Sigmoid colon (tissue), 7 donors: Measurements from ENCODE around the gene PMM2. TPM values are rescaled to one million over a fixed set of nuclear protein-coding genes. Genes with fewer than 3 reads are reported as not detected.

Source experiments
- DNase-seq: peaks from one replicate; pipeline ENCODE4 v3.0.0-alpha.2; 2019
- H3K27ac ChIP-seq, 4 donors: fragments of 200-600 bp; sonication (generic); one replicate each; pipeline ENCODE4 v1.5.1; 2016 to 2019; ENCODE audit warnings: mild to moderate bottlenecking in 1 of 4
- H3K27me3 ChIP-seq, 3 donors: fragments of 200-600 bp; sonication (generic); one replicate each; pipeline ENCODE4 v1.5.1; 2019; ENCODE audit warnings: mild to moderate bottlenecking in 1 of 3
- H3K36me3 ChIP-seq, 4 donors: fragments of 200-600 bp; sonication (generic); one replicate each; pipeline ENCODE4 v1.5.1; 2016 to 2019
- H3K4me1 ChIP-seq, 4 donors: fragments of 200-600 bp; sonication (generic); one replicate each; pipeline ENCODE4 v1.5.1; 2017 to 2019
- H3K4me3 ChIP-seq, 4 donors: fragments of 200-600 bp; sonication (generic); one replicate each; pipeline ENCODE4 v1.5.1; 2017 to 2019; ENCODE audit warnings: mild to moderate bottlenecking in 2 of 4, moderate library complexity in 1 of 4
- H3K9me3 ChIP-seq, 4 donors: fragments of 200-600 bp in 3 of 4; sonication (generic) in 3 of 4; one replicate each; pipeline versions ENCODE4 v1.5.1 to v1.6.1; 2013 to 2019
- CTCF ChIP-seq, 4 experiments: fragments of 450-650 bp in 3 of 4; fragments of 200-600 bp in 1 of 4; IDR thresholded peaks; one replicate each; pipeline ENCODE4 v1.5.1; 2016 to 2019; ENCODE audit warnings: antibody characterized with exemption in 4 of 4, mild to moderate bottlenecking in 3 of 4, moderate library complexity in 2 of 4
- EP300 ChIP-seq, 4 donors: sonication (generic); formaldehyde crosslinking; IDR thresholded peaks; one replicate each; pipeline ENCODE4 v1.6.1; 2017; ENCODE audit warnings: antibody characterized with exemption in 4 of 4
- POLR2A ChIP-seq, 2 donors: fragments of 450-650 bp; IDR thresholded peaks; one replicate each; pipeline ENCODE4 v1.6.1; 2016; ENCODE audit warnings: antibody characterized with exemption in 2 of 2, mild to moderate bottlenecking in 2 of 2, moderate library complexity in 2 of 2
- POLR2AphosphoS5 ChIP-seq, 4 donors: sonication (generic); formaldehyde crosslinking; IDR thresholded peaks; one replicate each; pipeline ENCODE4 v1.6.1; 2017; ENCODE audit warnings: antibody characterized with exemption in 4 of 4
- WGBS, 2 donors: extraction: QIAGEN DNeasy Blood & Tissue Kit; methylation state at CpG; one replicate each; pipeline ENCODE4 v1.1.7; 2013; 5-methylcytosine and 5-hydroxymethylcytosine counted together
- intact Hi-C: fragments of 100-400 bp; cut with DNase I; formaldehyde crosslinking; loops from one replicate; pipeline ENCODE4 v1.15.1; 2023
- polyA plus RNA-seq, 3 donors: library from polyadenylated mRNA; stranded (reverse); fragments of 200-250 nt; gene quantifications; one replicate each; pipeline ENCODE4 v1.2.3, GENCODE V29; 2013
- total RNA-seq, 4 donors: library from RNA; depleted of rRNA; stranded (reverse); fragments of >200 nt; gene quantifications; one replicate each; pipeline ENCODE4 v1.1.0, GENCODE V29; 2016
- donor health status: healthy with polysubstance abuse.
- donor health status: Bipolar disorder and iron deficiency.
- donor health status: healthy.

The PMM2 gene
- total and polyA plus RNA-seq, 7 donors = 13.6 to 52.4 (median 22.1) TPM

DNA sequence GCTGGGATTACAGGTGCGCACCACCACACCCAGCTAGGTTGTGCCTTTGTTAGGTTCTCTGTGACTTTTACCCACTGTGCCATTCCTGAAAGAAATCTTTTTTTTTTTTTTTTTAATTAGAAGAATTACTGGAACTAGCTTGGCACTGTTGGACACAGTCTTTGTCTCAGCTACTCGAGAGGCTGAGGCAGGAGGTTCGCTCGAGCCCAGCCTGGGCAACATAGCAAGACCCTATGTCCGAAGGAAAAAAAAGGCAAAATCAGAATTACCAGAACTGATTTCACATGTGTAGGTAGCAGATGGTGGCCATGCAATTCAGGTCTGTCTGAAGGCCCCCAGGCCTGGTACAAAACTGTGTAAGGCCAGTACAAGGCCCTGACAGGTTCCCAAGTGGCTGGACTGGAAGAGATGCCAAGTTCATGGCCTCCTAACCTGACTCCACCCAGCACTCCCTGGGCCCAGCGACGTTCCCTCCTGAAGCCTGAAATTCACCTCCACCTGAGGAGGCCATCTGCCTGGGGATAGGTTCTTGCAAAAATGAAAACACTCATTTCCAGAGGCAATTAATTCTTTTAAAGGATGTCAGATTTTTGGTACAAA is 48.2 kb downstream of the PMM2 start:
- 90 to 92% methylated on average over 7 of the region's 7 CpGs for WGBS, 2 donors
- no peaks in the 10 kb centered on the region for H3K4me1 ChIP-seq
- no peak for DNase-seq
- intact Hi-C loops = no loop called here
- no peaks in the 10 kb centered on the region for H3K27me3 ChIP-seq
- peaks cover 0 to 30% (median 4%) of the 10 kb centered on the region in 4 donors for H3K36me3 ChIP-seq
- no peaks in the 10 kb centered on the region for H3K9me3 ChIP-seq
- H3K4me3 ChIP-seq = no peak overlapping the region
- TF ChIP-seq POLR2AphosphoS5 (IDR thresholded peaks at IDR 0.05) (no peak), EP300 (IDR thresholded peaks at IDR 0.05) (no peak), CTCF (IDR thresholded peaks at IDR 0.05) (no peak), POLR2A (IDR thresholded peaks at IDR 0.05) (no peak)
- no peak overlapping the region for H3K27ac ChIP-seq

DNA sequence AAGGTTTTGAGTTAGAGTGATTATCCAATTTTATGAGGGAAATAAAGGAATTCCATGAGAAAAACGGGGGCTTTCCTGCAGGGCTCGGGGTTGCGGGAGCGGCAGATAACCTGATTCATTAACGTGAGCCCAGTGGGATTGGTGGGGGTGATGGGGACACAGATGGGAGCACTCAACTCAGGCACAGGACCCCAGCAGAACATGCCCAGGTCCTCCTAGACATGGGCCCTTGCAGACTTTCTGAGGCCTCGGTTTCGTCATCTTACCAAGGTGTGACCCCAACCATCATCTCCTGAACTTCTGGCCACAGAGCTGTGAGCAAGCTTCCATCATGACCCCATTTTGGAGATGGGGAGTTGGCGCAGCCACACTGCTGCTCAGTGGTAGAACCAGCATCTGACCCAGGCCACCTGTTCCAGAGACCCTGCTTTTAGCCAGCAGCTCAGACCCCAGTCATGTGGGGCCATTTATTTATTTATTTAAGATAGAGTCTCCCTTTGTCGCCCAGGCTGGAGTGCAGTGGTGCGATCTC is 48.8 kb downstream of the PMM2 start:
- no peak for TF ChIP-seq EP300 (IDR thresholded peaks at IDR 0.05)
- TF ChIP-seq POLR2A (IDR thresholded peaks at IDR 0.05) = no peak
- TF ChIP-seq POLR2AphosphoS5 (IDR thresholded peaks at IDR 0.05) = no peak
- TF ChIP-seq CTCF (IDR thresholded peaks at IDR 0.05) = no peak
- no peaks in the 10 kb centered on the region for H3K4me1 ChIP-seq
- WGBS, 2 donors = 90 to 95% methylated on average over 10 of the region's 10 CpGs

DNA sequence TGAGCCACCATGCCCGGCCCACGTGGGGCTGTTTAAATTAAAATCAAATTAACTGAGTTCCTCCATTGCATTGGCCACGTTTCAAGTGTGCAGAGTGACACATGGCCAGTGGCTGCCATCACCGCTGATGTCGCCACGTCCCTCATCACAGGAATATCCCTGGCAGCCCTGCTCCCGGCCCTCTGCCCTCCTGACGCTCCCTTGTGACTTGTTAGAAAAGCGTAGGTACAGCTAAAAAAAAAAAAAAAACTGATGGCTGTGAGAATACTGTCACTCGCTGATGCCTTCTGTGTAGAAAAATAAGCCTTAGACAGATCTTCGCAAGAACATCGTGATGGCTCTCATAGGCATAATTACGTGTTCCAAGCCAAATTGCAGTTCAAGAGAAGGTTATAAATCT is 49.5 kb downstream of the PMM2 start:
- Histone ChIP-seq H3K27ac (no peak overlapping the region), H3K4me3 (no peak overlapping the region), H3K36me3 (peaks cover 0 to 38% (median 4%) of the 10 kb centered on the region in 4 donors), H3K9me3 (no peaks in the 10 kb centered on the region), H3K27me3 (no peaks in the 10 kb centered on the region), H3K4me1 (no peaks in the 10 kb centered on the region)
- intact Hi-C loops = no loop called here
- DNase-seq = no peak
- TF ChIP-seq EP300 (IDR thresholded peaks at IDR 0.05) (no peak), POLR2A (IDR thresholded peaks at IDR 0.05) (no peak), CTCF (IDR thresholded peaks at IDR 0.05) (no peak), POLR2AphosphoS5 (IDR thresholded peaks at IDR 0.05) (no peak)
- WGBS, 2 donors = 83 to 86% methylated on average over 13 of the region's 13 CpGs

More for the DNA sequence above, 48.8 kb downstream of the PMM2 start:
- Histone ChIP-seq H3K27ac (no peak overlapping the region), H3K9me3 (no peaks in the 10 kb centered on the region), H3K27me3 (no peaks in the 10 kb centered on the region), H3K36me3 (peaks cover 0 to 36% (median 4%) of the 10 kb centered on the region in 4 donors), H3K4me3 (no peak overlapping the region)
- no peak for DNase-seq
- intact Hi-C loops = no loop called here

DNA sequence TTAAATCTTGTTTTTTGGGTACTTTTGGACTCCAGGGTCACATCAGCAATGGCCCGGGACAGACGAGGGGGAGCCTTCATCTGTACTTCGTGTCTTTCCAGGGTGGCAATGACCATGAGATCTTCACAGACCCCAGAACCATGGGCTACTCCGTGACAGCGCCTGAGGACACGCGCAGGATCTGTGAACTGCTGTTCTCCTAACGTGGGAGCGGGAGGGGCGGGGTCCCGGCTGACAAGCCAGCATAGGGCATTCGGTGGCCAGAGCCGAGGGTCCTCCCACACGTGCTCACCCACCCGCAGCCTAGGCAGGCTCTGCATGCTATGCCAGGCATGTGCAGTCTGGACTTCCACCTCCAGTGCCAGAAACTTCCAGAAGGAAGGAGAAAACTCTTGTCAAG is 50.0 kb downstream of the PMM2 start:
- intact Hi-C loops = no loop called here
- H3K27ac ChIP-seq = no peak overlapping the region
- DNase-seq = no peak
- whole genome bisulfite sequencing, 2 donors = 91 to 94% methylated on average over 15 of the region's 15 CpGs
- no peak for TF ChIP-seq POLR2AphosphoS5 (IDR thresholded peaks at IDR 0.05)
- TF ChIP-seq EP300 (IDR thresholded peaks at IDR 0.05) = no peak
- TF ChIP-seq POLR2A (IDR thresholded peaks at IDR 0.05) = no peak
- no peak for TF ChIP-seq CTCF (IDR thresholded peaks at IDR 0.05)
- no peaks in the 10 kb centered on the region for H3K9me3 ChIP-seq
- no peak overlapping the region for H3K4me3 ChIP-seq
- H3K36me3 ChIP-seq = peaks cover 0 to 38% (median 4%) of the 10 kb centered on the region in 4 donors
- no peaks in the 10 kb centered on the region for H3K4me1 ChIP-seq
- H3K27me3 ChIP-seq = no peaks in the 10 kb centered on the region
